ENCODE measurements around the gene ZKSCAN5.
"Not testable (repeated sequence)": the region's sequence is repeated elsewhere in the genome, so short reads cannot be mapped to it uniquely, and the experiment has no call there.

The ZKSCAN5 gene

DNA sequence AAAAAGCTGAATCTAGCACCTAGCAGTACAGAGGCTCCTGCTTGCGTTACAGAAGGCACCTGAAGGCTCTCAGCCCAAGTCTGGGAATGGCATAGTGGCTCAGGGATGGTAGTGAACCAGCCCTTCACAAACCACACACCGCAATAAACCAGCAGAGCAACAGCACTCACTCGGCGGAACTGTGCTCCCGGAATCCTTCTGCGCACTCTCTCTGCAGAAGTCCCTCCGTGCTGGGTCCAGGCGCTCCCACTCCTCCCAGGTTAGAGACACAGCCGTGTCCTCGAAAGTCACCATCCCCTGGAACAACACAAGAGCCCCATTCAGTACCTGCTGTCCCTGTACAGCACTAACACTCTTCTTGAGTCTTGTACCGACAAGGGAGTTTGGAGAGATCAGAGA, 5.9 kb upstream of the ZKSCAN5 start:
- no peak for DNase-seq

DNA sequence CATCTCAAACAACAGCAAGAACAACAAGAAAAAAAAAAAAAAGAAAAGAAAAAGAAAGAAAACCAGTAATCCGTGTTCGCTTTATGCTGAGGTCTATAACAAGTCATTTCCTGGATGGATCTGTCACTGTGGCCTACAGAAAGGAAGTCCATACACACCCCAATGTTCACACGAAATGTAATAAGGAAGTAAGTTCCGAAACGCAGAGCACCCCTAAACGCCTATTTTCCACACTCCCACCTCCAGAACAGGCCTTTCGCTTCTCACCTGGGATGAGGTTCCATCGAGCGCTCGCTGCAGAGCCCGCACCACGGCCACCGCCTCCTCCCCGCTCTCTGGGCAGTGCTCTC, 5.1 kb upstream of the ZKSCAN5 start:
- peak; percentile 18 for DNase-seq

DNA sequence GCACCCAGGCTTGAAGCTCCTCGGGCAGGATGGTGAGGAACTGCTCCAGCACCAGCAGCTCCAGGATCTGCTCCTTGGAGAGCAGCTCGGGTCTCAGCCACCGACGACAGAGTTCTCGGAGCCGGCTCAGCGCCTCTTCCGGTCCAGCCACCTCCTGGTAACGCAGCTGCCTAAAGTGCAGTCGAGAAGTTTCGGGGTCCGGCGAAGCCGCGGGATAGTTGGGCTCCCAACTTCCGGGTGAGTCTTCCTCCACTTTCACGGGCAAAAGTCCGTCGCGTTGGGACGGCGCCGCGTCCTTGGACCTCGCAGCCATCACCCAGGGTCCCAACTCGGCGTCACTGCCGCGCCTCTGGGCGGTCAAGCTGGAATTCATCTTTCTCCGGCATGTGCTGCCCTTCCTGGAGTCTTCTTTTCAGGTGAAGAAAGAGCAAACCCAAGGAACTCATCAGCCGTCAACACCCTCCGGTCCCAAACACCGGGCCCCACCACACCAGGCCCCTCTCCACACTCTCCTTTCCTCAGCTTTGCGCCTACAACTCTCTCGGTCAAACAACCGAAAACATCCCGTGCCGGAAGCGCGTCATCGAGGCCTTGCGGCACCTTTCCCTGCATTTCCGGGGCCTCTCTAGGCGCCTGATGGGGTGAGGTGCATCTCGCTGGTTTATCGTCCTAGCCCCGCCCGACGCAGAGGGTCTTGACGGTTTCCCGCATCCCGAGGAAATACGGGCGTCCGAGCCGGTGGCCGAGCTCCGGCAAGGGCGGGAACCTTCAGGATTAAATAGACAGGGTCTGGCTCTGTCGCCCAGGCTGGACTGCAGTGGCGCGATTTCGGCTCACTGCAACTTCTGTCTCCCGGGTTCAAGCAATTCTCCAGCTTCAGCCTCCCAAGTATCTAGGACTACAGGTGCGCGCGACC, 4.5 kb upstream of the ZKSCAN5 start, which contains the start of gene ZNF394:
ZNF394 (minus strand) TSS at position 561 of the 916 bp plus-strand sequence; CDS start at position 373, 188 bp downstream.
- peak; percentile 88 for DNase-seq

DNA sequence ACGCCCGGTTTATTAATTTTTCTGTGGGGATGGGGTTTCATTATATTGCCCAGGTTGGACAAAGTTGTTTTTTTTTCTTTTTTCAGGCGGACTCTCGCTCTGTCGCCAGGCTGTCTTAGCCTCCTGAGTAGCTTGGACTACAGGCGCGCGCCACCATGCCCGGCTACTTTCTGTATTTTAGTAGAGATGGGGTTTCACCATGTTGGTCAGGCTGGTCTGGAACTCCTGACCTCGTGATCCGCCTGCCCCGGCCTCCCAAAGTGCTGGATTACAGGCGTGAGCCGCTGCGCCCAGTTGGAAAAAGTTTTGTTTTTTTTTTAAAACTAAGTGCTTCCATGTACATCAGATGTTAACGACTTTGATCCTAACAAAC, 3.8 kb upstream of the ZKSCAN5 start:
- DNase-seq = no peak

DNA sequence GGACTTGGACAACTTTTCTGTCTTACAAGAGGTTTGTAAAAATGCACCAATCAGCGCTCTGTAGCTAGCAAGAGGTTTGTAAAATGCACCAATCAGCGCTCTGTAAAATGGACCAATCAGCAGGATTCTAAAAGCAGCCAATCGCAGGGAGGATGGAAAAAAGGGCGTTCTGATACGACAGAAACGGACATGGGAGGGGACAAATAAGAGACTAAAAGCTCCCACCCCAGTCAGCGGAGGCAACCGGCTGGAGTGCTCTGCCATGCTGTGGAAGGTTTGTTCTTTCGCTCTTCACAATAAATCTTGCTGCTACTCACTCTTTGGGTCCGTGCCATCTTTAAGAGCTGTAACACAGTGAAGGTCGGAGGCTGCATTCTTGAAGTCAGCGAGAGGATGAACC, 3.2 kb upstream of the ZKSCAN5 start:
- DNase-seq = not testable (repeated sequence)

DNA sequence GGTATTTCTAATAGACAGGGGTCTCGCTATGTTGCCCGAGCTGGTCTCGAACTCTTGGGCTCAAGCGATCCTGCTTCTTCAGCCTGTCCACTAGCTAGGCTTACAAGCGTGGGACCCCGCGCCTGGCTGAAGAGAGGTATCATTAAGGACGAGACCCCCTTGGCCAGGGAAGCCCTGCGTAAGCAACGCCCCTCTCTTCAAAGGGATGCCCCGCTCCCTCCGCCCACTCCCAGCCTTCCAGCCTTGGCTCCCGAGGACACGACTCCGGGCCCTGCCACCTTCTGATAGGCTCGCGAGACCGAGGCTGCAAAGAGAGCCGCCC, 220 bp upstream of the ZKSCAN5 start:
- DNase-seq = no peak

DNA sequence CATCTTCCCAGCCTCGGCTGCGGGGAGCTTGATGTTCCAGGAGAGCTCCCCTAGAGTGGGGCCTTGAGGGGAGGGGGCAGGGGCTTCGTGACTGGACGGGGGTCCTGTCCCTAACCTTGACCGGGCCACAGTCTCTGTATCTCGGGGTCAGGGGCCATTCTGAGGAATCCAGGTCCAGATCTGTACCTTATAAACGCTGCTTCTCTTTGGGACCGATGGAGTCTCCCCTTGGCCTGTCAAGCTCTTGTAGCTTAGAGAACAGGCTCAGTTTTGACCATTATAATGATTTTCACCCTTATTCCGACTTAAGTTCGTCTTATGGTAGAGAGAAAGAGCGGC, 831 bp downstream of the ZKSCAN5 start:
- no peak for DNase-seq

DNA sequence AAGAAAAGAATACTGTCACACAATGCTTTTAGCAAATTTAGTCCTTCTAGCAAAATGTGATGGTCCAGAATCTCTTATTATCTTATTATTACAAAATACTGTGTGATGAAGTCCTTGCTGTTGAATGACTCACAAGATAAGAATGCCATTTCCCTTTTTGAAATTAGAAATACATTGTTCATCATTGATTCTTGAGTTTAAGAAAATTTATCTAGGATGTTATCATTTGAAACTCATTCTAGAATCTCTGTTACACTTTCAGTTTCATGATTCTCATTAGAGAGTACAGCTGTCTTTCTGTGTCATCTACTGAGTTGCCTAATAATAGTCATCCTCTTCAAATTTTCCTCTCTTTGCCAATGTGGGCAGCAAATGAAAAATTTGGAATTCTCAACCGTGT, 9.6 kb downstream of the ZKSCAN5 start:
- peak; percentile 55 for DNase-seq

DNA sequence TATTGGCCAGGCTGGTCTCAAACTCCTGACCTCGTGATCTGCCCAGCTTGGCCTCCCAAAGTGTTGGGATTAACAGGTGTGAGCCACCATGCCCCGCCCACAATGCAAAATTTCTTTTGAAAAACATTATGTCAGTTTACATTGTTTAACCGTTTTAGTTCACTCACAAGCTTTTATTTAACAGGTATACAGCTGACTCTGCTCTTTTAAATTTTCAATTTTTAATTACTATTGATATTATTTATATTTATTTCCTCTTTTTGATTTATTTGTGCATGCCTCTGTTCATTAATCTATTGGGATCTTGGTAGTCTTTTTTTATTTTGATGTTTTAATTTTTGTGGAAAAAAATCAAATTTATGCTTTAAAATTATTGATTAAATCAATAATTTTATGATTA, 16.9 kb downstream of the ZKSCAN5 start:
- DNase-seq = no peak

DNA sequence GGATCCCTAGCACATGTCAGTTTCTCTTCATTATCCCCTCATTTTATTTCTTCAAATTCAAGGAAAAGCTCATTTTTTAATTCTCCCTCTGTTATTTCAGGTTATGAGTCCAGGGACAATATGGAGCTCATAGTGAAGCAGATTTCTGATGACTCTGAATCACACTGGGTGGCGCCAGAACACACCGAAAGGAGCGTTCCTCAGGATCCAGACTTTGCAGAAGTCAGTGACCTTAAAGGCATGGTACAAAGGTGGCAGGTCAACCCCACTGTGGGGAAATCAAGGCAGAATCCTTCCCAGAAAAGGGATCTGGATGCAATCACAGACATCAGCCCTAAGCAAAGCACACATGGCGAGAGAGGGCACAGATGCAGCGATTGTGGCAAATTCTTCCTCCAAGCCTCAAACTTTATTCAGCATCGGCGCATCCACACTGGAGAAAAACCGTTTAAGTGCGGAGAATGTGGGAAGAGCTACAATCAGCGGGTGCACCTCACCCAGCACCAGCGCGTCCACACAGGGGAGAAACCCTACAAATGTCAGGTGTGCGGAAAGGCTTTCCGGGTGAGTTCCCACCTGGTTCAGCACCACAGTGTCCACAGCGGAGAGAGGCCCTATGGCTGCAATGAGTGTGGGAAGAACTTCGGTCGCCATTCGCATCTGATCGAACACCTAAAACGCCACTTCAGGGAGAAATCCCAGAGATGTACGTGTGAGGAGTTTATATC, 21.4 kb downstream of the ZKSCAN5 start:
- no peak for DNase-seq

DNA sequence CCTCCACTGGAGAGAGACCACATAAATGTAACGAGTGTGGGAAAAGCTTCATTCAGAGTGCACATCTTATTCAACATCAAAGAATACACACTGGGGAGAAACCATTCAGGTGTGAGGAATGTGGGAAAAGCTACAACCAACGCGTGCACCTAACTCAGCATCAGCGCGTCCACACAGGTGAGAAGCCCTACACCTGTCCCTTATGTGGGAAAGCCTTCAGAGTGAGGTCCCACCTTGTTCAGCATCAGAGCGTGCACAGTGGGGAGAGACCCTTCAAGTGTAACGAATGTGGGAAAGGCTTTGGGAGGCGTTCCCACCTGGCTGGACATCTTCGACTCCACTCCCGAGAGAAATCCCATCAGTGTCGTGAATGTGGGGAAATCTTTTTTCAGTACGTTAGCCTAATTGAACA, 26.9 kb downstream of the ZKSCAN5 start:
- no peak for DNase-seq

DNA sequence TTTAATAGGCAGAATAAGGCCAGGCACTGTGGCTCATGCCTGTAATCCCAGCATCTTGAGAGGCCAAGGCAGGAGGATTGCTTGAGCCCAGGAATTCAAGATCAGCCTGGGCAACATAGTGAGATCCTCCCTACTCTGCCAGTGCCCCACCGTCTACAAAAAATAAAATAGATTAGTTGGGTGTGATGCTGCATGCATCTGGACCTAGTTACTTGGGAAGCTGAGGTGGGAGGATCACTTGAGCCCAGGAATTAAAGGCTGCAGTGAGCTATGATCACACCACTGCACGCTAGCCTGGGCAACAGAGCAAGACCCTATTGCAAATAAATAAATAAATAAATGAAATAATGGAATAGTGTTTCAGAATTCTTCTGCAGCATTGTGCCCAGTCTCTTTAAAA, 31.2 kb downstream of the ZKSCAN5 start:
- DNase-seq = no peak

DNA sequence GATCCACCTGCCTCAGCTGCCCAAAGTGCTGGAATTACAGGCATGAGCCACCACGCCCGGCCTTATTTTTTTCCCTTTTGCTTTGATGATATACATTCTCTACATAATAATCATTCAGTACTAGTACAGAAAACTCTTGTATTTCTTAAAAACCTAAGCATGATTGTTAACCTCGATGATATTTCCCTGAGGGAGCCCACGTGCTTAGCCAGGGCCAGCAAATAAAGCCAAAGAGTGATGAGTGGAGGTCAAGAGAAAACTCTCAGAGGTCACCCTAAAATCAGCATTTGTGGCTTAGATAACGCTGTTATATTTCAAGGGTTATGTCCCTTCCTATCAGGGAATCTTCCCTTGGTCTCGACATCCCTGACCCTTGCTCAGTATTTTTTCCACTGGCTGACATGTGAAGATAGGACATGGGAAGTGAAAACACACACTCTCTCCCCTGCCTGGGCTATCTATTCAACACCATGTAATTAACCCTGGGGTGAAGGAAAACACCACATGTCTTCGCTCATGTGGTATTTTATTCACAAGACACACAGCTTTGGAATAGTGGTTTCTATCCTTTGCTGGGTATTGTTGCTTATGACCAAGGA, 34.9 kb downstream of the ZKSCAN5 start:
- DNase-seq = no peak

DNA sequence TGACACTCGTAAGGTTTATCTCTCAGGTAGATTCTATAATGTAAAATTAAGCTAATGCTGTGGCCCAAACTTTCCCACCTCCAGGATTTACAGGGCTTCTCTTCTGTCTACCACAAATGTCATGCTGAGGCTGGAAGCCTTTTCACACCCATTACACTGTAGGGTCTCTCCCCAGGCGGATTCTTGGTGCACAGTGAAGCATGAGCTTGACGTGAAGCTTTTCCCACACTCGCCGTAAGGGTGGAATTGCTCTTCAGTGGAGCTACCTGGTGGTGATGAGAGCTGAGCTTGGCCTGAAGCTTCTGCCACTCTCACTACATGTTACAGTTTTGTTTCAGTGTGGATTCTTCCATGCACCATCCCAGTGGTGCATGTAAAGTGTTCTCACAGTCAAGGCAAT, 36.1 kb downstream of the ZKSCAN5 start:
- no peak for DNase-seq

DNA sequence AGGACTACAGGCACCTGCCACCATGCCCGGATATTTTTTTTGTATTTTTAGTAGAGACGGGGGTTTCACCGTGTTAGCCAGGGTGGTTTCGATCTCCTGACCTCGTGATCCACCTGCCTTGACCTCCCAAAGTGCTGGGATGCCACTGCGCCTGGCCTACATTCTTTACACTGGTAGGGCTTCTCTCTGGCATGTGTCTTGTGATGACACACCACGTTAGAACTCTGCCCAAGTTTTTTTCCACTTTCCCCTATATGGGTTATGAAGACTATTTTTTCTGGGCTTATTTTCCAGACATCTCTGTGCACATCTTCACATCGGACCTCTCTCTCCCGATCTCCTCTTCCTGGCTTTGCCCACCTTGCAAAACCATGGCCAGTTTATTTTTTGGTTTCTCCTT, 36.8 kb downstream of the ZKSCAN5 start:
- DNase-seq = no peak

DNA sequence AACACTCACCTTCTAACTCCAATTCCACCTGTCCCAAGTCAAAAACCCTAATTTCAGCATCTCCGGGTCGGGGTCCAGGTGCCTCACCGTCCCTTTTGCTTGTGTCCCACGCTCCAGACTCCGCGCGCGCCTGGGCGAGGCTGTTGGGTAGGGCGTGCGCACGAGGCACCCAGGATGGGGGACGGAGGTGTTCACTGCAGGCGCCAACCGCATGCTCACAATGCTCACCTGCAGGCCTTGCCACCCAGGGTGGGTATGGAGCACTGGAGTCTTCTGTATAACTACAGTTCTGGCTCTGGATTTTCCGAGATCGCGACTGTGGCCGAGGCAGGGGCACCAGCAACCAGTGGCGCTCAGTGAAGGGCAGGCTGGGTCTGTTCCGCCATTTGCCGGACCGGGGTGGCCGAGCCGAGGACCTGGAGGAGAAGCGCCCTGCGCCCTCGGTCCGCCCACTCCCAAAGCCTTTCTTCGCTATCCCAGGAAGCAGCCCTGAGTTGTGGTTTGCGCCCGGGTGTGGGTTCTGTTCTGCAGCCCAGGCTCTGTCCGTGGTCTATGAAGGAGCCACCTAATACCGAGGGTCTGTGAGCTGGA, 38.7 kb downstream of the ZKSCAN5 start:
- no peak for DNase-seq

DNA sequence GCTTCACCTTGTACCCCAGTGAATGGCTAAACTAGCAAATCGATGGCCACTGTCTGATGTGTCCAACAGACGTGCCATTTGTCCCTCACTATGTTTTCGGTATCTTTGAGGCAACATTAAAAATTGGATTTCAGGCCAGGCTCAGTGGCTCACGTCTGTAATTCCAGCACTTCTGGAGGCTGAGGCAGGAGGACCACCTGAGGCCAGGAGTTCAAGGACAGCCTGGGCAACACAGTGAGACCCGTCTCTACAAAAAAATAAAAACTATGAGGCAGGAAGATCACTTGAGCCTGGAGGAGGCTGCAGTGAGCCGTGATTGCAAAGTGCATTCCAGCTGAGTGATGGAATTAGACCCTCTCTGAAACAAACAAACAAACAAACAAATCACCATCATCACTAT, 39.5 kb downstream of the ZKSCAN5 start:
- DNase-seq = no peak

DNA sequence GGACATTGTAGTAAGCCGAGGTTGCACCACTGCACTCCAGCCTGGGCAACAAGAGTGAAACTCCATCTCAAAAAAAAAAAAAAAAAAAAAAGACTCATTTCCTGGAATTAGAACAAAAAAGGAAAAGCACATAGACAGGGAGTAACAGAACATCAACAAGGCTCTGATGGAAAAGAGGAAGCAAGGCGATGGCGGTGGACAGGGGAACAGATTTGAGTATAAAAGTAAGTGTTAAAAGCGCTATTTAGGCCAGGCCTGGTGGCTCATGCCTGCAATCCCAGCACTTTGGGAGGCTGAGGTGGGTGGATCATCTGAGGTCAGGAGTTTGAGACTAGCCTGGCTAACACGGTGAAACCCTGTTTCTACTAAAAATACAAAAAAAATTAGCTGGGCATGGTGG, 40.8 kb downstream of the ZKSCAN5 start:
- DNase-seq = not testable (repeated sequence)

DNA sequence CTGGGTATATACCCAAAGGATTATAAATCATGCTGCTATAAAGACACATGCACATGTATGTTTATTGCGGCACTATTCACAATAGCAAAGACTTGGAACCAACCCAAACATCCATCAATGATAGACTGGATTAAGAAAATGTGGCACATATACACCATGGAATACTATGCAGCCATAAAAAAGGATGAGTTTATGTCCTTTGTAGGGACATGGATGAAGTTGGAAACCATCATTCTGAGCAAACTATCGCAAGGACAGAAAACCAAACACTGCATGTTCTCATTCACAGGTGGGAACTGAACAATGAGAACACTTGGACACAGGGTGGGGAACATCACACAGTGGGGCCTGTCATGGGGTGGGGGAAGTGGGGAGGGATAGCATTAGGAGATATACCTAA, 45.1 kb downstream of the ZKSCAN5 start:
- DNase-seq = not testable (repeated sequence)

DNA sequence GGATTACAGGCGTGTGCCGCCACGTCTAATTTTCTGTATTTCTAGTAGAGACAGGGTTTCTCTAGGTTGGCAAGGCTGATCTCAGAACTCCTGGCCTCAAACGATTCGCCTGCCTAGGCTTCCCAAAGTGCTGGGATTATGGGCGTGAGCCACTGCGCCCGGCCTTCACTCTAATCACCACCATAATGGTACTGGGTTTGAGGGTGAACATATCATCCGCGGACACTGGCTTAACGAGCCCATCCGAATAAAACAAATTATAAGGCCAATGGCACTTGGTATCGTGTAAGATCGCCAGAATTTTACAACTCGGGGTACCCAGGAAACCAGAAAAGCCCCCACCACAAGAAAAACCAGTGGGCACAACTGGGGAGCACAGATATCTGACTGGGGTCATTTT, 46.9 kb downstream of the ZKSCAN5 start:
- DNase-seq = no peak

DNA sequence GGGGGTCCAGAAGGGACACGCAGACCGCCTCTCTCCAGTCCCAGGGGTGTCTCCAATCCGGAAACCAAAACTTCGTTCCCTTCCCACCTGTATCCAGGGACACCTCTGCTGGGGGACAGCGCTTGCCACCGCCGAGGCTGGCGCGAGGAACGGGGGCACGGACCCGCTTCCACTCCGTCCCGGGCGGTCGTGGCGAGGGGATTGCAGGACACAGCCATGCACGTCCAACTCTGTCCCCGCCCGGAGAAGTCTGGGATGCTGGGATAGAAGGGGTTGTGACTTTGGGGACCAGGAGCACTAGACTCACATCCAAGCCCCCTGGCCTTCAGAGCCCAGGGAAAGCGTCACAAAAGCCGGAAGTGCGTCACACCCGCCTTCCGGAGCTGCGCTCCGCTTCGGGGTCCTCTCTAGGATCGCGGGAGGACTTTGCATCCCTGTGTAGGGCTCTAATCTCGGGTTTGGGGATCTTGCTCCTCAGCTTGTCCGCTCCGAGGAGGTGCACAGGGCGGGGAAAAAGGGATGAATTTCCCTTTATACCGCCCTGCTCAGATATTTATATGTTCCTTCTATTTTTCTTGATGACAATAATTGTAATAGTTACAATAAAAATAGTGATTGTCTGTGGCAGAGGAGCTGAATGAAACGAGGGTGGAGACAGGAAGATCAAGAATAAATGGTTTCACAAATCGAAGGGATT, 47.5 kb downstream of the ZKSCAN5 start, which contains the start of gene FAM200A:
FAM200A (minus strand) TSS at position 348 of the 697 bp plus-strand sequence. CDS start 3,707 bp downstream, outside the sequence.
- peak; percentile 88 for DNase-seq

DNA sequence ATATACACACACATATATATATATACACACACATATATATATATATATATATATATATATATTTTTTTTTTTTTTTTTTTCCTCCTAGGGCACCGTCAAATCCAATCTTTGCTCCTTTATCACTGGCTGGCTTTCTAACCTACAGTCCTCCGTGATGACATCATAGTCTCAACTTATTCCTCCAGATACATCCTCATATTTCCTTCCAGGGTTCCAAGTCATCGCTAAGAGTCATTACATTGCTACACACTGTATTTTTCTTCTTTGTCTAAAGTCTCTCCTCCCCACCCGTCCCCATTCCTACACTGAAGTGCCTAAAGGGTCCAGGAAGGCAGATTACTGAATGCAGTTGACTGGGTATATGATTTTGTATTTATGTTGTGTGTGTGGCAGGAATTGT, 48.6 kb downstream of the ZKSCAN5 start:
- no peak for DNase-seq

DNA sequence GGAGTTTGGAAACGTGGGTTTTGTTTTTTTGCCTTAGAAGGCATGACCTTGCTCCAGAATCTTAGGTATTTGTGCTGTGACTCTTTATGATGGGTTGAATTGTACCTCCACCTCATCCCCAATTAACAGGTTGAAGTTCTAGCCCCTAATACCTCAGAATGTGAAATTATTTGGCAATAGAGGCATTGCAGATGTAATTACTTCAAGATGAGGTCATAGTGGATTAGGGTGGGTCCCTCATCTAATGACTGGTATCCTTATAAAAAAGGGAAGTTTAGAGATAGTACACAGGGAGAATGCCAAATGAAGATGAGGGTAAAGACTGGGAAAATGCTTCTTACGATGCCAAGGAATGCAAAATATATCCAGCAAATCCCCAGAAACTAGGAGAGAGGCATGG, 50.5 kb downstream of the ZKSCAN5 start:
- DNase-seq = no peak
